Measurements from ENCODE around the gene TBX18. TPM values are rescaled to one million over a fixed set of nuclear protein-coding genes. Genes with fewer than 3 reads are reported as not detected.
A peak's percentile ranks its signal among the peaks of the same experiment; 100 is the strongest.

Gene TBX18
- total and polyA plus RNA-seq, 9 of the 15 experiments (the other 6 are each of a cell fraction or from before 2014, with no cell fraction given): 4.0 to 36.1 (median 20.7) TPM

GRCh38 chr6:84763003-84763885 lies 1.2 kb downstream of the TBX18 start (continued):
- no peak; the same call in 1 of the 2 replicates for TF ChIP-seq E2F5 (CRISPR knock-in tag; IDR thresholded peaks at IDR 0.05)
- TF ChIP-seq ZNF239 (CRISPR knock-in tag; IDR thresholded peaks at IDR 0.05): no peak
- no peak for TF ChIP-seq SLC30A9 (CRISPR knock-in tag; IDR thresholded peaks at IDR 0.05)
- TF ChIP-seq MTF1 (CRISPR knock-in tag; IDR thresholded peaks at IDR 0.05; ENCODE audit: borderline replicate concordance): no peak
- no peak for TF ChIP-seq DMBX1 (CRISPR knock-in tag; IDR thresholded peaks at IDR 0.05; ENCODE audit: borderline replicate concordance)
- TF ChIP-seq MIER1 (IDR thresholded peaks at IDR 0.05; ENCODE audit: low read depth): no peak
- TF ChIP-seq ZNF668 (CRISPR knock-in tag; IDR thresholded peaks at IDR 0.05): no peak
- peak; percentile 84 for TF ChIP-seq ETS1 (conservative IDR thresholded peaks at IDR 0.05; ENCODE audit: control insufficient read depth, low read depth, low read length)
- no peak for TF ChIP-seq BMI1 (IDR thresholded peaks at IDR 0.05; ENCODE audit: low read length)
- no peak for TF ChIP-seq TOE1 (IDR thresholded peaks at IDR 0.05; ENCODE audit: borderline replicate concordance)
- TF ChIP-seq TOE1 (CRISPR knock-in tag; IDR thresholded peaks at IDR 0.05; ENCODE audit: borderline replicate concordance, low read depth): no peak
- peak; percentile 82 for TF ChIP-seq POLR2AphosphoS5 (IDR thresholded peaks at IDR 0.05; ENCODE audit: control insufficient read depth, insufficient read depth, low read depth, low read length)
- no peak for TF ChIP-seq ILF3 (IDR thresholded peaks at IDR 0.05; ENCODE audit: borderline replicate concordance)
- TF ChIP-seq DPF2 (IDR thresholded peaks at IDR 0.05): no peak
- no peak for TF ChIP-seq RAD51 (IDR thresholded peaks at IDR 0.05; ENCODE audit: borderline replicate concordance, low read depth)
- peak; percentile 48; the same call in 1 of the 2 replicates for TF ChIP-seq ZBTB9 (CRISPR knock-in tag; IDR thresholded peaks at IDR 0.05)
- TF ChIP-seq MEF2A (IDR thresholded peaks at IDR 0.05; ENCODE audit: control insufficient read depth, low read depth, low read length): 0 out of 2 replicates have a peak, but pooled peaks have one; percentile 10
- TF ChIP-seq TFAM (CRISPR knock-in tag; conservative IDR thresholded peaks at IDR 0.05): no peak
- TF ChIP-seq ZKSCAN8 (CRISPR knock-in tag; IDR thresholded peaks at IDR 0.05): no peak
- TF ChIP-seq SAFB2 (IDR thresholded peaks at IDR 0.05; ENCODE audit: borderline replicate concordance, low read depth, low read length, severe bottlenecking): no peak
- no peak for TF ChIP-seq ADNP (tag; IDR thresholded peaks at IDR 0.05)
- TF ChIP-seq NFE2 (IDR thresholded peaks at IDR 0.05; ENCODE audit: low read depth): no peak; the same call in 1 of the 2 replicates
- peak; percentile 2; the same call in 1 of the 2 replicates for TF ChIP-seq EP300 (IDR thresholded peaks at IDR 0.05; ENCODE audit: low read length)
- no peak for TF ChIP-seq ELK3 (CRISPR knock-in tag; IDR thresholded peaks at IDR 0.05)
- TF ChIP-seq ZNF75A (CRISPR knock-in tag; IDR thresholded peaks at IDR 0.05): no peak
